NCI-H187 treated with DMSO at 0.1 percent for 48 hours (cell line): Measurements from ENCODE around the gene OTULINL.
A peak's percentile ranks its signal among the peaks of the same experiment; 100 is the strongest.
"Not testable (repeated sequence)": the region's sequence is repeated elsewhere in the genome, so short reads cannot be mapped to it uniquely, and the experiment has no call there.

Experiments used
- DNase-seq: peaks from one replicate; lab custom pipeline; 2025; lab: John Stamatoyannopoulos, UW

Gene OTULINL

DNA sequence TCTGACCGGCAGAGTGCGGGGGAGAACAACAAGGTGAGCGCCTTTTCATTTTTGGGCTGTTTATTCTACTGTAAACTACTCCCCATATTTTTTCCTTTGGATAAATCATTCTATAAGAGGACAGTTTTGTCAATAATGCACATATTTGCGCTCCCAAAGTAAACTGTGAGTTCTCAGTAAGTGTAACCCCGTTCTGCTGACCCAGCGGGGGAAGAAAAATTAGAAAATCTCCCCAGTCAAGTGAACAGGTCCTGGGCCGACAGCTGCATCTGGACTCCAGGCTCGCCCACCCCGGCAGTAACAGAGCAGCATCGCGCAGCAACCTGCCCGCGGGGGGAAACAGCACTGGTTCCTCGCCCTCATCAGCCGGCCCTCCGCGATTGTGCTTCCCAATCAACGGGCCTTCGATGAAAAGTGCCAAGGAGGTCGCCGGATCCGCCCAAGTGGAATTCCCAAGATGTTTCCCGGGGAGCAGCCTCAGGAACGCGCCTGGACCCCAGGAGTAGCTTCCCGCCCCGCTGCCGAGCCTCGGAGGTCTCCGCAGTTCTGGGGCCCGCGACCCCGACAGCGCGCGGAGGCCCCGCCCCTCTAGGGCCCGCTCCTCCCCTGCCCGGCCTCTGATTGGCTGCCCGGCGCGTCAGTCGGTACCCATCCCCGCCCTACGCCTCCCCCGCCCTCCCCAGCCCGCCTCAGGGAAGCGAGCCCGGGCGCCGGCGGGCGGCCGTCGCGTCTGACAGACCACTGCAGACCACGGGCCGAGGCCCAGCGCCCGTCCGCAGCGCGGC is at the start of gene OTULINL:
TSS of gene OTULINL (plus strand) at position 687 of the 785 bp plus-strand sequence. CDS start 103 bp downstream, outside the sequence.
- no peak for DNase-seq

DNA sequence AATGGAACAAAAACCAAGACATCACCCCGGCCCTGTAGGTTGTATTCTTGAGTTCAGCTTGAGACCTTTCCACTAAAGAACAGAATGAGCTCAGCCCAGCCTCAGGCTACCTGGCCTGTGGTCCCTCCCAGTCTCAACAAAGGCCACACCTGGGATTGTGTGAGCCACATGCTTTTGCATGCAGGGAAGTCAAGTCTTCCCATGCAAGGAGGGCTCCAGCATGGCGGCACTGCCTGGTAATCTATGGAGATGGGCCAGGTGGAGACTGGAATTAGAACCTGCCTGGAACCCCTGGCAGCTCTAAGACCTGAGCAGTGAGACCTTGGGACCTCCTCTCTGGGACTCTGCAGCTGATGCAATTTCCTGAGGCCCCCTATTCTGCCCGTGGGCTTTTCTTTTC is 49.4 kb upstream of the OTULINL start:
- no peak for DNase-seq

DNA sequence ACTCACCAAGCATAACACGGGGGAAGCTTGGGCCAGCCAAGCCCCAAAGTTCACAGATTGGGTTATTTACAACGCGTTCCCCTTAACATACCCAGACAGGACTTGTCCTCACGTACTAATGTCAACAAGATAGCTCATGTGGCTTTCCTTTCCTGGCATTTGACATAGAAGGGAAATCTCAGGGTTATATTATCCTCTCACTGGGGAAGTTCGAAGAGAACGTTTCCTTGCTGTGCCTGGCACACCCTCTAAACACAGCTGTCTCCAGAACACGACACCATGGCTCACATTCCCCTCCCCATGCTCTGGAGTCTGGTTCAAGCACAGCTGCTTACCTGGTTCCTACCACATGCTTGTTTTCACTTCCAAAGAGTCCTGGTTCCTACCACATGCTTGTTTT is 46.8 kb upstream of the OTULINL start:
- DNase-seq, result no peak

DNA sequence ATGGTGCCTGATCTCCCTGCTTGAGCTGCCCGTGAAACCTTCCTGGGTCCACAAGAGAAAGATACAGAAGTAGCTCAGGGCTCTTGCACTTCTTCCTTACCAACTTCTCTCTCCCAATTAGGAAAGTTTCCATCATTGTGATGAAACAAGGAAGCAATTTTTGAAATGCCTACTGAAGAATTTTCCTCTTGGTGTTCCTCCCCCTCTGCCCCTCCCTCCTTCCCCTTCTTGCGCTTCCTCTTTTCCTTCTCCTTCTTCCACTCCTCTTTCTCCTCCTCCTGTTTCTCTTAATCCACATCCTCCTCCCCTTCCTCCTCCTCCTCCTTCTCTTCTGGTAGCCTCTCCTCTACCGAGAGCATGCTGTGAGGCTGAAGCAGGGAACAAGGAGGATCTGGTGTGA is 36.3 kb upstream of the OTULINL start:
- no peak for DNase-seq

DNA sequence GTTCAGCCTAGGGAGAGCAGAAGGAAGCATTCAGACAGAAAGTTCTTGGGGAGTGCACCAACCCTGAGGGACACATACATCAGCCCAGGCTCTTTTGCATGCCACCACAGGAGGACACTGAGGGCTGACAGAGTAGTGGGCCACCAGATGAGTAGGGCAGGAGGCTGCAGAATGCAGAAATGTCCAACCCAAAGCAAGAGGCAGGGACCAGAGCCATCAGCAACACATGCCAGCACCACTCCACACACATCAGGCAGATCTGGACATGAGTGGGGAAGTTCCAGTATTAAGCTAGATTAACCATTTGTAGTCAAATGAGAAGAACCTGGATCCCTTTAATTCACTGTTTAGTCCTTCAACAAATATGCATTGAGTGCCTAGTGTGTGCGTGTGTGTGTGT is 35.7 kb upstream of the OTULINL start:
- DNase-seq, result no peak

DNA sequence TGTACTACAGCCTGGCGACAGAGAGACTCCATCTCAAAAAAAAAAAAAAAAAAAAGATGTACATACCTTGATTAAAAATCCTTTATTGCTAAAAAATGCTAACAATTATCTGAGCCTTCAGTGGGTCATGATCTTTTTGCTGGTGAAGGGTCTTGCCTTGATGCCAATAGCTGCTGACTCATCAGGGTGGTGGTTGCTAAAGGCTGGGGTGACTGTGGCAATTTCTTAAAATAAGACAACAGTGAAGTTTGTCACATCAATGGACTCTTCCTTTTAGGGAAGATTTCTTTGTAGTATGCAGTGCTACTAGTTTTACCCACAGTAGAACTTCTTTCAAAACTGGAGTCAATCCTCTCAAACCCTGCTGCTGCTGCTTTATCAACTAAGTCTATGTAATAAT is 33.9 kb upstream of the OTULINL start:
- DNase-seq, result no peak

DNA sequence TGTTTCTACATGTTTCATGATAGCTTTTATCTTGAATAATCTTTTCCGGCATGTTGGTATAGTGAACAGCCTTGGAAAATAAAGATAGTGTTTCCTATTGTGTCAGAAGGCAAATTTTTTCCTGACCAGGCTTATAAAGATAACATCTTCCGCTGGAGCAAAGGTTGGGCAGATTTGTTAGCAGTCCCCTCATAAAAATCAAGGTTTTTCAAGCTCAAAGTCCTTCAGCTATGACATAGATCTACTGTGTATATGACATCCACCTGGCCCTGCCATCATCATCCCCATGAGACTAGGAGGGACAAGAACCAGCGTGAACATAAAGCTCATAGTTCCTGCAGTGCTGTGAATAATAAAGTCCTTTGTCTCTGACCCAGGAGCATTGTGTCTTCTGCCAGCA is 30.4 kb upstream of the OTULINL start:
- DNase-seq, result no peak

DNA sequence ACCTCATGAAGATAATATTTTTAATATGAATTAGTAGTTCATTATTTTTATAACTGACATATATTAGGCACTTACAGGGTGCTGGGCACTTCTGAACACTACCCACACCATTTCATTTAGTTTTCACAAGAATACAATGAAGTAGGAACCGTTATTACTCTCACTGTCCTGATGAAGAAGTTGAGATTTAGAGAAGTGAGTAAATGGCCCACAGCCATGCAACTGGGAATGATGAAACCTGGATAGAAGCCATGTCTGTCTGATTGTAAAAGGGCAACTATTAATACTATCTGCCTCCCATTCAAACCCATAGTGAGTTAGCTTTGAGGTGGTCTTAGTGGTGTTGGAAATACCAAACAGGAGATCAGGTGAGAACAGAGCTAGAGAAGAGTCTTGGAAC is 29.6 kb upstream of the OTULINL start:
- DNase-seq, result no peak

DNA sequence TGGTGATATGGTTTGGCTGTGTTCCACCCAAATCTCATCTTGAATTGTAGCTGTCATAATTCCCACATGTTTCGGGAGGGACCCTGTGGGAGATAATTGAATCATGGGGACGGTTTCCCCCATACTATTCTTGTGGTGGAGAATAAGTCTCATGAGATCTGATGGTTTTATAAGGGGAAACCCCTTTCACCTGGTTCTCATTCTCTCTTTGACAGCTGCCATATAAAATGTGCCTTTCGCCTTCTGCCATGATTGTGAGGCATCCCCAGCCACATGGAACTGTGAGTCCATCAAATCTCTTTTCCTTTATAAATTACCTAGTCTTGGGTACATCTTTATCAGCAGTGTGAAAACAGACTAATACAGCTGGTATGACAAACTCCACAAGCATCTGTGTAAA is 27.3 kb upstream of the OTULINL start:
- not testable (repeated sequence) for DNase-seq

DNA sequence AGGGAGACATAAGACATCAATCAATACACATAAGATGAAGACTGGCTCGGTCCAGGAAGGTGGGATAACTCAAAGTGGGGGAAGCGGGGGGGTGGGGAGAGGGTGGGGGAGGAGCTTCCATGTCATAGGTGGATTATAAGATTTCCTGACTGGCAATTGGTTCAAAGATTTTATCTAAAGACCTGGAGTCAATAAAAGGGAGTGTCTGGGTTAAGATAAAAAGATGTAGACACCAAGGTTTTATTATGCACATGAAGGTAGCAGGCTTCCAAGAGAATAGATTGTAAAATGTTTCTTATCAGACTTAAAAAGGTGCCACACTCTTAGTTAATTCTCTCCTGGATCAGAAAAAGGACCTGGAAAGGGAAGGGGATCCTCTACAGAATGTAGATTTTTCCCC is 25.6 kb upstream of the OTULINL start:
- DNase-seq, result no peak

DNA sequence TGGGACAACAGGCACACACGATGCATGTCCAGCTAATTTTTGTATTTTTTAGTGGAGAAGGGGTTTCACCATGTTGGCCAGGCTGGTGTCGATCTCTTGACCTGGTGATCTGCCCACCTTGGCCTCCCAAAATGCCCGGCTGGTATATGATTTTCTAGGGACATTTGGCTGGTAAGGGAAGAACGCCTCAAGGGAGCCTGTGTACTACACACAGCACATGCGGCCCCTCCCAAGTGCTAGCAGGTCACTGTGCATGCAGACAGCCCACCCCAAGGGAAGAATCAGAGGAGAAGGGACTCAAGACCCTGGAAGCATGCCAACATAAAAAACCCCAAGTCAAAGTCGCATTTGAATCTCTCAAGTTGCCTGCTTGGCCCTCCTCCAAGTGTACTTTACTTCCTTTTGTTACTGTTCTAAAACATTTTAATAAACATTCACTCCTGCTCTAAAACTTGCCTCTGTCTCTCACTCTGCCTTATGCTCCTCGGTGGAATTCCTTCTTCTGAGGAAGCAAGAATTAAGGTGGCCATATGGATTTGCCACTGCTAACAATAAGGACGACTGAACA is 24.3 kb upstream of the OTULINL start:
- no peak for DNase-seq

DNA sequence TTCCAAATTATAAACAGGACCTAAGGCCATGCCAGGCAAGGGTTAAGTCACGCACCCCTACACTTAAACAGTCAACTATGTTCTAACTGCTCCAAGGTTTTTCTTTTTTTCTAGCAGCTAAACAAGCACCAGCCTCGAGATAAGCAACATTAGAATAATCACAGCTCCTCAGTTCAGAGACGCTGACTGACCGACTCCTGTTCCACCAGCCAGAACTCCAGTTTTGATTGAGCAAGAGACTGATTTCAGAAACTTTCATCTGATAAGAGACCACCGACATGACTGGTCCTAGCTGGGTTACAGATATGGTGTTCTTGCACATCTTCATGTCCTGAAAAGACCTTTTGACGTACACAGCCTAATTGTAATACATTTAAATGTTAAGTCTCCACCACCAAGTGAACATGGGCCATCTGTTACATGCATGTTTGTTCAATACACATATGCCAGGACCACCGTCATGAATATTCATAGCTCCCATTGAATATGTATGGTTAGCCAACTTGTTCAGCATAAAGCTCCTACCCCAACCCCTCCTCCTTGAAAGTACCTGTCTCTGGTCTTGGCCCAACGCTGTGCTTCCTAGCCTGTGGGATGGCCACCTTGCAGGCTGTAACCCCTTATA is 23.7 kb upstream of the OTULINL start:
- no peak for DNase-seq

DNA sequence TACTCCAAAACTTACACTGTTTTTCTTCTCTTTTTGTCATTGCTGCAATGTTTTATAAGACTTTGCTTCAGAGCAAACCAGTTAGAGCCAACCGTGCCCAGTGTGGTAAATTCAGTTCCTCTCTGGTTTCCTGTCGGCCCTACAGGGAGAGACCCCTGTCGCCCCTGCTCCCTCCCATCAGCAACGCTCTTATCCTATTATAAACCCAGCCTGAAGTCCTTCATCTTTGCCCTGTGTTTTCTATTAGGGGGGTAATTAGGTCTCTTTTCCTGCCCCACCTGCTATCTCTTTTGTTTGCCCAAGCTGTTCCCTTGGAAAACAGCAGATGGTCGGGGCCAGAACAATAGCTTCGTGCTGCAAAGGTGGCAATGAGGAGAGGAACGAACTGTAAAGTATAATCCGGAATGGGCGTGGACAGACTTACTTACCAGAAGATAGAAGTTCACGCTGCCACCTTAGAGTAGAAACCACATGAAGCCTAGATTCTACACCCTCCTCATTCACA is 21.4 kb upstream of the OTULINL start:
- peak; percentile 63 for DNase-seq

DNA sequence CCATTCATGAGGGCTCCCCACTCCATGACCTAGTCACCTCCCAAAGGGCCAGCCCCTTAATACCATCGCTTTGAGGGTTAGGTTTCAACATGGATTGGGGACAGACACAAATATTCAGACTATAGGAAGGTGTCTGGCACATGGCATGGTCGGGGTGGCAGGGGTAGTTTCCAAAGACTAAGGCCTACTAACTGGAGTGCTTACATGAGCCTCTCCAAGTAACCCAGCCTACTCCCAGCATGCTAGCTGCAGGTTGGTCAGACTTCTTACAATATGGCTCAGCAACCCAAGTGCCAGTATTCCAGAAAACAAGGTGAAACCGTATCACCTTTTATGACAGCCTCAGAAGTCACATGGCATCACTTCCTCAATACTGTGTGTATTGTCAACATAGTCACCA is 19.9 kb upstream of the OTULINL start:
- no peak for DNase-seq

GRCh38 chr5:14568333-14568732 is 13.3 kb upstream of the OTULINL start:
- no peak for DNase-seq

DNA sequence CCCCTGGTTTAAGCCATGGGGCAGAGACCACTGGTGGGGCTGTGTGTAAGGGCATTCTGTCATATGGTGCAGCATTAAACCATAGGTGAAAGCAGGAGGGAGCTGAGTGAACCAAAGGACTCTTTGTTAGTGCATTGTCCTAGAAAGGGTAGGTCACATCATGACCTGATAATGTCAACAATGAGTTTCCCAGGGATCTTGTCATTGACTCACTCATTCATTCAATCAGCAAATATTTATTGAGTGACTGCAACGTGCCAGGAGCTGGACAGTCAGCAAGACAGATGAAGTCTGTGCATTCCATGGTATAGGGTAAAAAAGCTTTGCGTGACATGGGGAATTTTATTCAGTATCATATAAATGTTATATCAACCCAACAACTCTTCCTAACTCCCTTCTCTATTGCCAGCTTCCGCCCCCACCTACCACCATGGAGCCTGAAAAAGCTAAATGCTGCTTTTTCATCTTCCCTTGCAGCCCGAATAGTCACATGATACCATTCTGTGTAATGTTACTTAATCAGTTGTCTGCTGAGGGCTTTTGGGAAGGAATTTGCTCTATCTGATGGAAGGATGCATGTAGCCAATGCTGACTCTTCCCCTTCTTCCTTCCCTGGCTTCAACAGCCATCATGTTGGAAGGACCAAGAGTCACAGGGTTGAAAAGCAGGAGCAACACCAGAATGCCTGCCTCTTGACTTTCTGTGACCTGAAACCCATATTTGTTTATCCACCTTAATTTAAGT is 11.5 kb upstream of the OTULINL start:
- DNase-seq, result no peak

DNA sequence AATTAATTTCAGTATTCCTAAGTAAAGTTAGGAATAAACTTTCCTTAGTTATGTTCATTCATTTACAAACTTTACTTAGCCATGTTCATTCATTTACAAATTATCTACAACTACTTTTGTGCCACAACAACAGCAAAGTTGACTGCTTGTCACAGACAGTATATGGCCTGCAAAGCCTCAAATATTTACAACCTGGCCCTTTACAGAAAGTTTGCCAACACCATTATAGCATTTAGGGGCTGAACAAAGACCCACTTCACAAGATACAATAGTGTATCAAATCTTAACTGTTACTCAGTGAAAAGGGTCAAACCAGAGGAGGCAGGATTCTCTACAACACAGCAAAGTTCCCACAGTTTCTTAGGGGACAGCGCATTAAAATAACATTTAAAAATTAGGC is 9.7 kb upstream of the OTULINL start:
- no peak for DNase-seq

- DNase-seq, result no peak
These were observed 9.2 kb upstream of the OTULINL start for GRCh38 chr5:14572385-14572784.

- no peak for DNase-seq
These were observed 8.8 kb upstream of the OTULINL start for GRCh38 chr5:14572836-14573235.

DNA sequence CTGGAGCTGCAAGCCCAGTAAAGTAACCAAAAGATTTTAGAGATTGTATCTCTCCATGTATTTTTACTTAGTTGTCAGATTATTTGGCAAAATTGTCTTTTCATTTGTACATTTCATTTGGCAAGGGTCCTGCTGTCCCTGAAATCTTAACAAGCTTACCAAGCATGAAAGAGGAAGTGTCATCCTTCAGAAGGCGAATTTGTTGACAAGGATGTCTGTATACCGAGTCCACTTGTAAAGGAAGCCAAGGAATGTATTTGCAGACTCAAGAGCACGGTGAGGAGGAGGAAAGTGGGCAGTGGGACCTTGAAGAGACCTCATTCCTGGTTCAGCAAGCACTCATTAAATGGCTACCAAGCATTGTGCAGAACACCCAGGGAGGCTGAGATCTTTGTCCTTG is 7.5 kb upstream of the OTULINL start:
- DNase-seq, result no peak

DNA sequence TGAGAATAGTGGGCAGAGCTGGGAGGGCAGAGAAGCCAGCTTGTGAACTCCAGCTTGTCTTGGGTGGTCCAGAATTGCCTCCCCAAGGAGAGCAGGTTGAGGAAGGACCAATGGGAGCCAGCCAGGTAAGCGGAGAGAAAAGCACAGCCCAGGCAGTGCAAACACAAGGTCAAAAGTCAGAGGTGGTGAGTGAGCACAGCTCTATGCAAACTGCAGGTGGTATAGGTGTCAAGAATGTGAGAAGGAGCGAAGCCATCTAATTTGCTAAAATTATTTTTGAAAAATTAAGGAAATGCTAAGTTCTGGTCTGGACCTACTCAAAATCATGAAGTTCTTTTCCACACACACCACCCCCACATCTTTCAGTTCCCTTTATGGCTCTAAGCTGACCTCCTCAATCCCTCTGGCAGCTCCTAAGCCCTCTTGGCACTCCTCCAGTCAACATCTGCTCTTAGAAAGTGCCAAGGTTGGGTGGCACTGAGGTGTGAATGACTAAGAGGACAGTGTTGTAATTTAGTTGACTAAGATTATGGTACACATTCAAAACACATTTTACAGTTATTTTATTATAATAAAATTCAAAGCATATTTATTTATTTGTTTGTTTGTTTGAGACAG is 6.6 kb upstream of the OTULINL start:
- no peak for DNase-seq

DNA sequence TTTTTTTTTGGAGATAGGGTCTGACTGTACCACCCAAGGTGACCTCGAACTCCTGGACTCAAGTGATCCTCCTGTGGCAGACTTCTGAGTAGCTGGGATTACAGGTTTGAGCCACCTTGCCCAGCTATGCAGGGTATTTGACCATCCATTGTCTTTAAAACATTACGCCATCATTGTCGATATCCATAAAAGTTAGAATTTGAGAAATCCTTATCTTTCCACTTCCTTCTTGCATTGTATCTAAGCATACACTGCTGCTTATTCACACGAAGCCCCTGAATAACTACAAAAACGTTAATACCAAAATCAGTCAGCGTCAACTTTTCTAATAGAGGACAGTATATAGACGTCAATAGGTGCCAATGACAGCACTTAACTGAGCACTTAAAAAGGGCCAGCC is 5.4 kb upstream of the OTULINL start:
- no peak for DNase-seq
